T follicular helper cell (primary cell): ENCODE measurements around the gene NKX3-2.

Experiments used
- DNase-seq: peaks from one replicate; pipeline ENCODE4 v3.0.0-alpha.2; 2020; ENCODE audit warnings: low read depth

NKX3-2 gene

GRCh38 chr4:13504374-13504773, 39.9 kb downstream of the NKX3-2 start:
- no peak for DNase-seq

- DNase-seq: no peak
Observed at GRCh38 chr4:13498469-13498868, 45.8 kb downstream of the NKX3-2 start.

GRCh38 chr4:13496605-13497004, 47.7 kb downstream of the NKX3-2 start:
- no peak for DNase-seq

GRCh38 chr4:13495753-13496152, 48.6 kb downstream of the NKX3-2 start:
- DNase-seq: no peak

GRCh38 chr4:13493793-13494192, 50.5 kb downstream of the NKX3-2 start:
- DNase-seq: no peak

GRCh38 chr4:13492747-13493146, 51.6 kb downstream of the NKX3-2 start:
- no peak for DNase-seq
